NCI-H1105 (cell line): ENCODE data around the gene ADAM22.
A peak's percentile ranks its signal among the peaks of the same experiment; 100 is the strongest.
"Not testable (repeated sequence)": the region's sequence is repeated elsewhere in the genome, so short reads cannot be mapped to it uniquely, and the experiment has no call there.

Experiments used
- DNase-seq: peaks from one replicate; lab custom pipeline; 2025; lab: John Stamatoyannopoulos, UW

Gene ADAM22

GRCh38 chr7:87933953-87934698 is at the start of gene ADAM22:
Gene ADAM22 (plus strand): TSS chr7:87934251. CDS start chr7:87934466, 215 bp downstream.
- peak; percentile 96 for DNase-seq

GRCh38 chr7:87885018-87885417 is 49.0 kb upstream of the ADAM22 start:
- no peak for DNase-seq

- no peak for DNase-seq
These were observed 47.2 kb upstream of the ADAM22 start for GRCh38 chr7:87886875-87887274.

- no peak for DNase-seq
These were observed 38.7 kb upstream of the ADAM22 start for GRCh38 chr7:87895363-87895762.

GRCh38 chr7:87899255-87899654 is 34.8 kb upstream of the ADAM22 start:
- no peak for DNase-seq

GRCh38 chr7:87907136-87907906 is 26.7 kb upstream of the ADAM22 start:
- not testable (repeated sequence) for DNase-seq

GRCh38 chr7:87908814-87909213 is 25.2 kb upstream of the ADAM22 start:
- not testable (repeated sequence) for DNase-seq

GRCh38 chr7:87912121-87912520 is 21.9 kb upstream of the ADAM22 start:
- DNase-seq, result no peak

GRCh38 chr7:87918740-87919139 is 15.3 kb upstream of the ADAM22 start:
- no peak for DNase-seq

GRCh38 chr7:87919875-87920274 is 14.2 kb upstream of the ADAM22 start:
- DNase-seq, result no peak

GRCh38 chr7:87920578-87920977 is 13.5 kb upstream of the ADAM22 start:
- no peak for DNase-seq

GRCh38 chr7:87922759-87923395 is 11.2 kb upstream of the ADAM22 start:
- DNase-seq, result not testable (repeated sequence)

GRCh38 chr7:87926581-87927461 is 7.2 kb upstream of the ADAM22 start:
- DNase-seq, result peak; percentile 3

GRCh38 chr7:87933605-87933952 is 472 bp upstream of the ADAM22 start:
- DNase-seq, result no peak

- DNase-seq, result peak; percentile 45
These were observed 790 bp downstream of the ADAM22 start for GRCh38 chr7:87934699-87935383.

GRCh38 chr7:87935384-87935706 is 1.3 kb downstream of the ADAM22 start:
- no peak for DNase-seq

- no peak for DNase-seq
These were observed 7.1 kb downstream of the ADAM22 start for GRCh38 chr7:87941138-87941537.

GRCh38 chr7:87944547-87944946 is 10.5 kb downstream of the ADAM22 start:
- DNase-seq, result no peak

- not testable (repeated sequence) for DNase-seq
These were observed 11.9 kb downstream of the ADAM22 start for GRCh38 chr7:87945926-87946325.

- DNase-seq, result no peak
These were observed 14.3 kb downstream of the ADAM22 start for GRCh38 chr7:87948371-87948770.

- DNase-seq, result no peak
These were observed 25.3 kb downstream of the ADAM22 start for GRCh38 chr7:87959336-87959735.
